SU-DHL-6 (cell line): ENCODE results near the gene LCAT.

Experiments used
- H2AFZ ChIP-seq: fragments of 200-600 bp; sonication (generic); 2 replicates; pipeline ENCODE4 v1.6.1; 2014; ENCODE audit warnings: low read depth, mild to moderate bottlenecking, moderate library complexity, mixed read lengths, antibody characterized with exemption, low read length; ENCODE audit not compliant: severe bottlenecking
- H3F3A ChIP-seq: fragments of 200-600 bp; shearing (Covaris generic); 2 replicates; pipeline ENCODE4 v1.6.0; 2016; ENCODE audit warnings: antibody characterized with exemption, mild to moderate bottlenecking; ENCODE audit not compliant: insufficient read depth
- H3K27ac ChIP-seq: fragments of 200-600 bp; sonication (generic); 2 replicates; pipeline ENCODE4 v1.5.1; 2016; ENCODE audit warnings: low read depth, mild to moderate bottlenecking, low read length, moderate library complexity, mixed read lengths
- H3K27me3 ChIP-seq: fragments of 200-600 bp; sonication (generic), shearing (Covaris generic); 2 replicates; pipeline ENCODE4 v1.6.0; 2014; ENCODE audit warnings: mild to moderate bottlenecking, low read length
- H3K36me3 ChIP-seq: fragments of 200-600 bp; sonication (generic); 2 replicates; pipeline ENCODE4 v1.6.1; 2014; ENCODE audit warnings: mild to moderate bottlenecking, low read length, mixed read lengths
- H3K4me2 ChIP-seq: fragments of 300-600, 200-600 bp; shearing (Covaris generic), sonication (generic); 2 replicates; pipeline ENCODE4 v1.6.0; 2014; ENCODE audit warnings: low read length, low read depth, mild to moderate bottlenecking; ENCODE audit not compliant: poor library complexity, severe bottlenecking
- H3K4me3 ChIP-seq: fragments of 200-600 bp; sonication (generic); 2 replicates; pipeline ENCODE4 v1.5.1; 2014; ENCODE audit warnings: antibody characterized with exemption, low read length, mild to moderate bottlenecking, mixed read lengths; ENCODE audit not compliant: insufficient read depth, poor library complexity, severe bottlenecking
- H3K79me2 ChIP-seq: fragments of 200-600 bp; sonication (generic); 2 replicates; pipeline ENCODE4 v1.6.1; 2014; ENCODE audit warnings: mild to moderate bottlenecking, low read length, moderate library complexity; ENCODE audit not compliant: insufficient read depth
- H3K9ac ChIP-seq: fragments of 200-600 bp; sonication (generic); 2 replicates; pipeline ENCODE4 v1.7.0; 2014; ENCODE audit warnings: mild to moderate bottlenecking, low read length
- H3K9me2 ChIP-seq: fragments of 200-600 bp; sonication (generic); replicated peaks from 2 replicates; pipeline ENCODE4 v1.6.1; 2014; ENCODE audit warnings: low read length; ENCODE audit not compliant: insufficient read depth
- H3K9me3 ChIP-seq: fragments of 200-600 bp; sonication (generic); 2 replicates; pipeline ENCODE4 v1.6.1; 2014; ENCODE audit warnings: low read length, mixed read lengths; ENCODE audit not compliant: insufficient read depth
- H4K20me1 ChIP-seq: fragments of 200-600 bp; sonication (generic); 2 replicates; pipeline ENCODE4 v1.6.1; 2014; ENCODE audit warnings: low read depth, mild to moderate bottlenecking, antibody characterized with exemption, low read length, moderate library complexity, mixed read lengths
- CTCF ChIP-seq: fragments of 200-600 bp; sonication (generic); IDR thresholded peaks from one replicate; pipeline ENCODE4 v1.5.1; 2017; ENCODE audit warnings: antibody characterized with exemption, mild to moderate bottlenecking, low read length, moderate library complexity; ENCODE audit not compliant: insufficient read depth, poor library complexity, severe bottlenecking
- EZH2phosphoT487 ChIP-seq: fragments of 200-600 bp; sonication (generic), shearing (Covaris generic); conservative IDR thresholded peaks from 2 replicates; pipeline ENCODE4 v1.6.1; 2018; ENCODE audit warnings: mild to moderate bottlenecking, antibody characterized with exemption, low read length, moderate library complexity, mixed read lengths

The LCAT gene

DNA sequence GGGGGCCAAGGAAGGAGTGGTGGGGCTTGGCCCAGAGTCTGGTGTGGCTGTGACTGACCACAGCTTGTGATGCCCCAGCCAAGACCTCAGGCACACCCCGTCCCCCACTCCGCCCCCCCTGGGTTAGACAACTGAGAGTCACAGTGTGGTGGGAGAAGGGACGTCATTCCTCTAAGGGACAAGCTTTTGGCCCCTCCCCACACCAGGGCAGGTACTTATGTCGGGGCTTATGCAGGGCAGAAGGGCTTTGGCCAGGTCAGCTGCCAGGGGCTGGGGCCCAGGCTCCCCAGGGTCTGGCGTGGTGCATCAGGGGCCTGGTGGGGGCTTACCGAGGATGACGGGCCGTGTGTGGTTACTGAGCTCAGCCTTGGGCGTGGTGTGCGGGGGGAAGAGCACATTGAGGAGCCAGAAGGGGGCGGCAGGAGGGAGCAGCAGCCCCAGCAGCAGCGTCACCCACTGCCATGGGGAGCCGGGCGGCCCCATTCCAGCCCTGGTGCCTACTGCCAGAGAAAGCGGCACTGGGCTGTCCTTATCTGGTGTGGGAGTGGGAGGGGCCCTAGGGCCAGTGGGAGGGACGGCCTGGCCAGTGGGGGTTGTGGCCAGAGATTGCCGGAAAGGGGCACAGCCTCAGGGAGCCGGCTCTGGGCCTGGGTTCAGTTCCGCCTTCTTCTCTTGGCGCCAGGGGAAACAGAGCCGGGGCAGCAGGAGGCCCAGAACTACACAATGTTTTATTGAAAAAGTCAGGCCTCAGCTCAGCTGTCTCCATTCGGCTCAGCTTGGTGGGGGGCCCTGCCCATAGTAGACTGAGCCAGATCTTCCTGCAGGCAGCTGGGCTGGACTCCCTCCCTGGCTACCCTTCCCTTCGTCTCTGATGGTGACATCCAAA lies at the start of gene LCAT:
Gene LCAT (minus strand): TSS at position 502 of the 886 bp plus-strand sequence. CDS start 19 bp downstream, at position 483.
- Histone ChIP-seq H2AFZ (no peak within 1 kb of the TSS), H3K9me3 (no peaks in the 10 kb centered on the region), H3F3A (peaks cover 7% of the 10 kb centered on the region; the same call in 1 of the 2 replicates), H3K36me3 (no peaks in the 10 kb centered on the region), H3K79me2 (peaks cover 8% of the 10 kb centered on the region; the same call in 1 of the 2 replicates), H3K9ac (no peak within 1 kb of the TSS), H3K9me2 (no peaks in the 10 kb centered on the region), H4K20me1 (no peaks in the 10 kb centered on the region), H3K27me3 (no peaks in the 10 kb centered on the region), H3K4me3 (no peak within 1 kb of the TSS), H3K27ac (no peak within 1 kb of the TSS), H3K4me2 (no peak within 1 kb of the TSS)
- no peak for TF ChIP-seq CTCF
- TF ChIP-seq EZH2phosphoT487: no peak

DNA sequence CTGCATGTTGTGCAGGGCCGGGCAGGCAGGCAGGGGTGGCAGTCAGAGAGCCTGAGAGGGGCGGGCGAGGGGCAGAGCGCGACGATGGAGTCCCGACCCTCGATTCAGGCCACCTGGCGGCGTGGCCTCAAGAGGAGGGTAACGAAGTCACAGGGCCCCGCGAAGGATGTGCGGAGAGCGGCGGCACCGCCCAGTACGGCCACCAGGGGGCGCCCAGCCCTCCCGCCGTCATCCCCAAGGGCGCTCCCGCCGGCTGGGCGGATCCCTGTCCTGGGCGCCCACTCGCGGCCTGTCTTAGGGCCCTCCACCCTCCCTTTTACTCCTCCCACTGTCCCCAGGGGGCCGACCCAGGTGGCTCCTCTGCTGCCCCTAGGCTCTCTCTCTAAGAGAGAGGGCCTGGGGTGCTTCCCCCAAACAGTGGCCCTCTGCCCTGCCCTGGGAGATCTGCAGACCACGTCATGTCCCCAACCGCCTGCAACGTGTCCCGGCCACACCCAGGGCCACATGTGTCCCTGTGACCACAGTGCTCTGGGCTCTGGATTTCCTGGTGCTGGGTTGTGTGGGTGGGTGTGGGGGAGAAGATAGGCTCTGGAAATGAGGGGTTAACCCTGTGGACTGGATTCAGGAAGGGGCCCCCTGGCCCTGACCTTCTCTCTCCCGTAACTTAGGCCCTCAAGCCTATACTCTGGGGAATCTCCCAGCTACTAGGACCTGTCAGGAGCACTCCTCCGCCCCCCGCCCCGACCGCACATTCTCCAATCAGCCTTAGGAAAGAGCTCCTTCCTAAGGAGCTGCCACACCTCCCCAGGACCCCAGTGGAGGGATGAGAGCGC lies 49.5 kb upstream of the LCAT start:
- H3K9me3 ChIP-seq: no peaks in the 10 kb centered on the region
- H3K27me3 ChIP-seq: no peaks in the 10 kb centered on the region
- H3K4me2 ChIP-seq: peak overlapping the region; percentile 35
- H4K20me1 ChIP-seq: no peaks in the 10 kb centered on the region
- peak overlapping the region; percentile 22; the same call in 1 of the 2 replicates for H3K9ac ChIP-seq
- H3K79me2 ChIP-seq: no peaks in the 10 kb centered on the region
- H3K9me2 ChIP-seq: no peaks in the 10 kb centered on the region
- TF ChIP-seq CTCF: peak; percentile 90
- no peak for TF ChIP-seq EZH2phosphoT487
- no peaks in the 10 kb centered on the region for H3K36me3 ChIP-seq
- peak overlapping the region; percentile 80 for H2AFZ ChIP-seq
- no peak overlapping the region for H3K27ac ChIP-seq
- H3F3A ChIP-seq: no peaks in the 10 kb centered on the region
- H3K4me3 ChIP-seq: no peak overlapping the region

DNA sequence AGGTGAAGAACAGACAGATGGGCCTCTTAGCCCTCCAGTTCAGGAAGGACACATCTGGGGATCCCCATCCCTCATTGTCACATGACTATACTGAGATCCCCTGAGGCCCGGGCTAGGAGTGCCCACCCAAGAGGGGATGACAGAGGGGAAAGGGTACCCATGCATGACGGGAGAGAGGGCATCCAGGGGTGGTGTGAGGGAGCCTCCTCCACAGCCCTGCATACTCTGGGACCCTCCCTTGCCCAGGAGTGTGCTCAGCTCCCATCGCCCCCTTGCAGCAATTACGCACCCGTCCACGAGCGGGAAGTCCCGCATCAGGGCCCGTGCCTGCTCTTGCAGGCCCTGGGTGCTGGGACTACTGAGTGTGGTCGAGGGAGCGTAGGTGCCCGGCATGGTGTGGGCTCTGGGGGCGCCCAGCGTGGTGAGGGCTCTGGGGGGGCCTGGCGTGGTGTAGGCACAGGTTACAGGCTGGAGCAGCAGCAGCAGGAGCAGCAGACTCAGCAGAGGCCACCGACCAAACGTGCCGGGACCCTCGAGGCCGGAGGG lies 48.8 kb upstream of the LCAT start:
- no peaks in the 10 kb centered on the region for H3K36me3 ChIP-seq
- H3K27ac ChIP-seq: no peak overlapping the region
- peak overlapping the region; percentile 80 for H2AFZ ChIP-seq
- H3K9ac ChIP-seq: no peak overlapping the region
- no peak for TF ChIP-seq CTCF
- TF ChIP-seq EZH2phosphoT487: no peak
- H3K27me3 ChIP-seq: no peaks in the 10 kb centered on the region
- H4K20me1 ChIP-seq: no peaks in the 10 kb centered on the region
- H3K4me2 ChIP-seq: peak overlapping the region; percentile 35
- H3K79me2 ChIP-seq: no peaks in the 10 kb centered on the region
- no peaks in the 10 kb centered on the region for H3K9me3 ChIP-seq
- no peak overlapping the region for H3K4me3 ChIP-seq
- H3F3A ChIP-seq: no peaks in the 10 kb centered on the region
- no peaks in the 10 kb centered on the region for H3K9me2 ChIP-seq
